Fibroblast of villous mesenchyme (primary cell): ENCODE results near the gene RUSC1. TPM values are rescaled to one million over a fixed set of nuclear protein-coding genes. Genes with fewer than 3 reads are reported as not detected.

Experiments used
- DNase-seq: peaks from one replicate; pipeline ENCODE4 v3.0.0-alpha.2; 2010; ENCODE audit warnings: low read depth
- H3K4me3 ChIP-seq: 2 replicates; pipeline ENCODE4 v1.5.1; 2011; ENCODE audit warnings: low read depth, mild to moderate bottlenecking, low read length
- total RNA-seq: library from RNA; depleted of rRNA; stranded (reverse); fragments of >200 nt; gene quantifications from 2 replicates; pipeline ENCODE4 v1.2.3, GENCODE V29; 2012
- TF ChIP-seq, protein P1 (sequence below): IDR thresholded peaks from 2 replicates; pipeline ENCODE4 v1.5.1; 2012; ENCODE audit warnings: low read depth, mild to moderate bottlenecking, low read length; ENCODE audit not compliant: insufficient read depth

The RUSC1 gene
- total RNA-seq, 1 donor = 22.9 TPM

DNA sequence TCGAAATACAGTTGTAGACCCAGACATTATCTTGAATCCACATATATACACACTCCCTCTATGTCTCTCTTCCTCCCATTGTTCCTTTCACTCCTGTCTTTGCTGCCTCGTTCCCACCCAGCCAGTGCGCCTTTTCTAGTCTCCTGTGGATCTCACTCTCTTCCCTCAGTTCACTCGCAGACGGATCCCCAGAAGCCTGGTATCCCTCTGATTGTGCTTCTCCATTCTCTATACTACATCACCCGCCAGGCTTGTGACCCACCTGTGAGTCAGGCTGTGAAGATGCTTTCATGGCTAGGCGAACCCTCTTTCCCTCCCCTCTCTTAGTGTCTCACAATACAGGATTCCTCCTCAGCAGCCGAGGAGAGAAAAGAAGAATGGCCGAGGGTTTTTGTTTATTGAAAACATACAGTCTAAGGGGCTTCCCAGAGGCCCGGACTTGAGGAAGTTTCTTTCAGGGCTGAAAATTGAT, 42.0 kb upstream of the RUSC1 start:
- no peak overlapping the region for H3K4me3 ChIP-seq
- TF ChIP-seq, protein P1, sequence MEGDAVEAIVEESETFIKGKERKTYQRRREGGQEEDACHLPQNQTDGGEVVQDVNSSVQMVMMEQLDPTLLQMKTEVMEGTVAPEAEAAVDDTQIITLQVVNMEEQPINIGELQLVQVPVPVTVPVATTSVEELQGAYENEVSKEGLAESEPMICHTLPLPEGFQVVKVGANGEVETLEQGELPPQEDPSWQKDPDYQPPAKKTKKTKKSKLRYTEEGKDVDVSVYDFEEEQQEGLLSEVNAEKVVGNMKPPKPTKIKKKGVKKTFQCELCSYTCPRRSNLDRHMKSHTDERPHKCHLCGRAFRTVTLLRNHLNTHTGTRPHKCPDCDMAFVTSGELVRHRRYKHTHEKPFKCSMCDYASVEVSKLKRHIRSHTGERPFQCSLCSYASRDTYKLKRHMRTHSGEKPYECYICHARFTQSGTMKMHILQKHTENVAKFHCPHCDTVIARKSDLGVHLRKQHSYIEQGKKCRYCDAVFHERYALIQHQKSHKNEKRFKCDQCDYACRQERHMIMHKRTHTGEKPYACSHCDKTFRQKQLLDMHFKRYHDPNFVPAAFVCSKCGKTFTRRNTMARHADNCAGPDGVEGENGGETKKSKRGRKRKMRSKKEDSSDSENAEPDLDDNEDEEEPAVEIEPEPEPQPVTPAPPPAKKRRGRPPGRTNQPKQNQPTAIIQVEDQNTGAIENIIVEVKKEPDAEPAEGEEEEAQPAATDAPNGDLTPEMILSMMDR = no peak
- DNase-seq = no peak

DNA sequence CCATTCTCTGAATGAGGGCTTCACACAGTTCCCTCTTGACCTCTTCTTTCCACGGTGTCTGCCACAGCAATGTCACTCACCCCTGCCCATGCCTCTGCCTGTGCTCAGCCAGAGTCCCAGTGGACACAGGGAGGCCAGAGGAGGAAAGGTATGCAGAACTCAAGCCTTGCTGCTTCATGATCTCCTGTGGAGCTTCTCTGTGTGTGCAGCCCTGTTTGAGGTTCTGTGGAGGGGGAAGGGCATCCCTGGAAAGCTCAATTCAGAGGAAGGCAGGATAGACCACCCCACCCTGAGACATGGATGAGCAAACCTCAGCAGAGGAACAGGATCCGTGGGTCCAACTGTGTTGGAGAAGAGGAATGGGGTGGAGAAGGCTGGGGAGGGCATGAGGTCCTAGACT, 41.4 kb upstream of the RUSC1 start:
- no peak overlapping the region for H3K4me3 ChIP-seq
- DNase-seq = no peak
- TF ChIP-seq, protein P1 = no peak

DNA sequence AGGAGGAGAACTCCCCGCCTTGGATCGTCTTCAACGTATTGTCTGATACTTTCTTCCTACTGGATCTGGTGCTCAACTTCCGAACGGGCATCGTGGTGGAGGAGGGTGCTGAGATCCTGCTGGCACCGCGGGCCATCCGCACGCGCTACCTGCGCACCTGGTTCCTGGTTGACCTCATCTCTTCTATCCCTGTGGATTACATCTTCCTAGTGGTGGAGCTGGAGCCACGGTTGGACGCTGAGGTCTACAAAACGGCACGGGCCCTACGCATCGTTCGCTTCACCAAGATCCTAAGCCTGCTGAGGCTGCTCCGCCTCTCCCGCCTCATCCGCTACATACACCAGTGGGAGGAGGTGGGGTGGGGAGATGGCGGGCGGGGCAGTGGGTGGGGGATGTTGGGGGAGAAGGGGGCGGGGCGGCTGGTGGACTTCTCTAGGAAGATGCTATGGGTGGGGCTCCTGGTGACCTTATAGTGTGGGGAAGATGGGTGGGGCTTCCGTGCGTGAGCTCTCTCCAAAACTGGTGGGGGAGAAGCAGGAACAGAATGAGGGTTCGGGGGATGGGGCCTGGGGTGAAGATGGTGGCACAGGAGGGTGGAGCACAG, 38.1 kb upstream of the RUSC1 start:
- H3K4me3 ChIP-seq = no peak overlapping the region
- TF ChIP-seq, protein P1 = no peak
- DNase-seq = no peak

DNA sequence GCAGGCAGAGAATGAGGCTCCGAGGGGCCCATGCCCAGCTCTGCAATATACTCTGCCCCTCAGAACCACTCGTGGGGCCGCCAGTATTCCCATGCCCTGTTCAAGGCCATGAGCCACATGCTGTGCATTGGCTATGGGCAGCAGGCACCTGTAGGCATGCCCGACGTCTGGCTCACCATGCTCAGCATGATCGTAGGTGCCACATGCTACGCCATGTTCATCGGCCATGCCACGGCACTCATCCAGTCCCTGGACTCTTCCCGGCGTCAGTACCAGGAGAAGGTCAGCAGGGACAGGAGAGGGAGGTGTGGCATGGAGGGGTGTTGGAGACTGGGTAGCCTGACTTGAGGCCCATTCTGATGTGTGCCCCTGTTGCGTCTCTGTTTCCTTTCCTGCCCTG, 36.2 kb upstream of the RUSC1 start:
- TF ChIP-seq, protein P1 = no peak
- no peak for DNase-seq
- no peak overlapping the region for H3K4me3 ChIP-seq

DNA sequence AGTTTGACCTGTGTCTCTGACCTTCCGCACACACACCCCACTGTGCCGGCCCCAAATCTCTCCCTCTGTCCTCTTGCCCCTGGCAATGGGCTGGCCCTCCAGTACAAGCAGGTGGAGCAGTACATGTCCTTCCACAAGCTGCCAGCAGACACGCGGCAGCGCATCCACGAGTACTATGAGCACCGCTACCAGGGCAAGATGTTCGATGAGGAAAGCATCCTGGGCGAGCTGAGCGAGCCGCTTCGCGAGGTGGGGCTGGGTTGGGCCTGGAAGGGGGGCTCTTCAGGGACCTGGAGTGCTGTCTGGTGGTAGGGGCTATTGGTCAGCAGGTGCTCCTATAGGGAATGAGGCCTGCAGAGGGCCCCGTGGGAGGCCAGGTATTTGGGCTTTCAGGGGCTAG, 35.6 kb upstream of the RUSC1 start:
- TF ChIP-seq, protein P1 = no peak
- H3K4me3 ChIP-seq = no peak overlapping the region
- no peak for DNase-seq

DNA sequence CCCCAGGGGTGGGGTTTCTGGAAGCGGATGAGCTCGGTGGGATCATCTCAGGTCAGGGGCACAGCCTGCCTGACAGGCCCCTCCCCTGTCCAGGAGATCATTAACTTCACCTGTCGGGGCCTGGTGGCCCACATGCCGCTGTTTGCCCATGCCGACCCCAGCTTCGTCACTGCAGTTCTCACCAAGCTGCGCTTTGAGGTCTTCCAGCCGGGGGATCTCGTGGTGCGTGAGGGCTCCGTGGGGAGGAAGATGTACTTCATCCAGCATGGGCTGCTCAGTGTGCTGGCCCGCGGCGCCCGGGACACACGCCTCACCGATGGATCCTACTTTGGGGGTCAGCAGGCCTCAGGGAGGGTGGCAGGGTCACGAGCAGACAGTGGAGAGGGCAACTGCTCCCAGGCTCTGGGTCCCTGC, 35.1 kb upstream of the RUSC1 start:
- TF ChIP-seq, protein P1 = no peak

DNA sequence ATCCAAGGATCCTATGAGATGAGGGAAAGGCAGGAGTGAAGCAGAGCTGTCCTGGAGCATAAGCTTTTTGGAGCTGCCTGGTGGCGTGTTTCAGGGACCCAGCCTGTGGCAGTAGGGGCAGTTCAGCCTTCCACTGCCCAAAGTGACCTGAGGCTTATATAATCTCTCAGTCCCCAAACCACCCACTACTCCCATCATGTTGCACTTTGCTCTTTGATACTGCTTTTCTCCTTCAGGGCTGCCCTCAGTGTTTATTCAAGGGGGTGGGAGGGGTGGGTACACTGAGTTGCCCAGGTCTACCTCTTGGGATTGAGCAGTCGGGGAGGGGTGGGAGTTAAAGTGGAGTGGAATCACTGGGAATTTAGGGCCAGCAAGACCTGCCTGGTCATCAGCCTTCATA, 34.1 kb upstream of the RUSC1 start:
- TF ChIP-seq, protein P1 = no peak
- H3K4me3 ChIP-seq = no peak overlapping the region
- DNase-seq = no peak

More for the DNA sequence above, 35.1 kb upstream of the RUSC1 start:
- DNase-seq = no peak
- no peak overlapping the region for H3K4me3 ChIP-seq
